C4-2B (cell line): Measurements from ENCODE around the gene PDK2.

Experiments
- CTCF ChIP-seq: fragments of 450-650 bp; conservative IDR thresholded peaks from 2 replicates; pipeline ENCODE4 v1.5.1; 2017; ENCODE audit warnings: mild to moderate bottlenecking
- ZFX ChIP-seq: fragments of 450-650 bp; IDR thresholded peaks from 2 replicates; pipeline ENCODE4 v1.6.1; 2017

GRCh38 chr17:50095626-50096037, 481 bp downstream of the PDK2 start:
- no peak for TF ChIP-seq CTCF
- TF ChIP-seq ZFX = no peak
